ENCODE measurements around the gene GPR22.

The GPR22 gene

DNA sequence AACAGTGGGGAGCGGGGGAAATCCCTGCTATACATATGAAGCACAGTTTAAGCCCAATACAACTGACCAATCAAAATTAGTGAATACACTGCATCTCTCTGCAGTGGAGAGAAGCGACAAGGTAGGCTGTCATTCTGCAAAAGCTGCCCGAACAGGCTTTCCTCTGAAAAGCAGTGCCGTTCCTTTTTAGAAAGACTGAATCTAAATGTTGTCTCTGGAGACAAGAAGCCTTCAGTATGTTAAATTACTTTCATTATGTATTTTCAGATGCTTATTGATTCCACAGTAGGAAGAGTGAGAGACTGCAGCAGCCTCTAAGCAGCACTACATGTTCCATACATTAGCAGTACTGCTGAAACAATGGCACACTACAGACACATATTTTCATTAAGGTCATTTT, at the start of gene GPR22:
GPR22 (plus strand) TSS at position 129 of the 400 bp plus-strand sequence. CDS start 4,004 bp downstream, outside the sequence.
- intact Hi-C loops (cut with DNase I) = loop anchor here (10.0 kb wide), 1 partner anchor 115 kb away; the partner anchor contains the start of gene BCAP29
- DNase-seq = peak in 4 of 10 donors; percentile 16 to 46 (median 34)

DNA sequence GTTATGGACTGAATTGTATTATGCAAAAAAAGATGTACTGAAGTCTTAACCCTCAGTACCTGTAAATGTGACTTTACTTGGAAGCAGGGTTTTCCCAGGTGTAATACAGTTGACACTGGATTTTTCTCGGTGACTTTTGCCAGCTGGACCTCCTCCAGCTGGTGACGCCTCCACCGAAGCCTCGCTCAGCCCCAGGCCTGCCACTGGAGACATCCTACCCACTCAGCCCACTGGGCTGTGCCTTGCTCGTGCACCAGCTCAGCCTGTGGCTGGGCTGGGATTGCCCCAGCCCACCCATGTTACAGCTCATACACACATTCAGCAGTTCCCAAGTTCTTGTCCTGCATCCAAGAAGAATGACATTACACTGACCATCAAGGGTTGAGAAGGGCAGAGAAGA, 42.4 kb upstream of the GPR22 start:
- intact Hi-C loops (cut with DNase I) = no loop called here
- peak in 1 of 10 donors; percentile 67 for DNase-seq

GRCh38 chr7:107428642-107429041, 41.2 kb upstream of the GPR22 start:
- no peak for DNase-seq
- intact Hi-C loops (cut with DNase I) = no loop called here

- intact Hi-C loops (cut with DNase I) = no loop called here
Measured at GRCh38 chr7:107430057-107430456, 39.8 kb upstream of the GPR22 start.

DNA sequence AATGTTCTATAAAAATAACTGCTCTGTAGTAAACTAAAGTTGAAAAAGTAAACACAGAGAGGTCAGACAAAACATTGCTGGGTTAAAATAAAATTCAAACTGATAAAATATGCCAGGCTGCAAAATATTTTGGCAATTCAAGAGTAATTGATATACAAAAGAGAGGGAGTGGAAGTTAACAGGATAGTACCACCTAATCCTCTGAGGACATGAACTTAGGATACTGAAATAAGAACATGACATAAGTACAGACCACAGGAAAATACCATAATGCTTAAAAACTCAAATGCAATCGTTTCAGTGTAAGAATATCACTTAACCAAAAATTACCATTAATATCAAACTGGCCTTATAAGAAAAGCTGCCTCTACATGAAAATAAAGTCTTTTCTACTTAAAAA, 37.6 kb upstream of the GPR22 start:
- intact Hi-C loops (cut with DNase I) = no loop called here
- no peak for DNase-seq

More at GRCh38 chr7:107430057-107430456, 39.8 kb upstream of the GPR22 start:
- no peak for DNase-seq

DNA sequence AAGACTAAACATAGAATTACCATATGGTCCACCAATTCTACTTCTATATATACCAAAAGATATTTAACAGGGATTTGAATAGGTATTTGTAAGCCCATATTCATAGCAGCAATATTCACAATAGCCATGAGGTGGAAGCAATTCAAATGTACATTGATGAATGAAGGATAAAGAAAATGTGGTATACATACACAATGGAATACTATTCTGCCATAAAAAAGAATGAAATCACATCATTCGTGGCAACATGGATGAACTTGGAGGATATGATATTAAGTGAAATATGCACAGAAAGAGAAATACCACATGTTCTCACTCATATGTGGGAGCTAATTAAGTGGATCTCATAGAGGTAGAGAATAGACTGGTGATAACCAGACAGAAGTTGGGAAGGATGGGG, 34.1 kb upstream of the GPR22 start:
- intact Hi-C loops (cut with DNase I) = no loop called here
- DNase-seq = no peak

- intact Hi-C loops (cut with DNase I) = no loop called here
- no peak for DNase-seq
Measured at GRCh38 chr7:107439025-107439424, 30.8 kb upstream of the GPR22 start.

- intact Hi-C loops (cut with DNase I) = no loop called here
- DNase-seq = no peak
Measured at GRCh38 chr7:107441581-107442422, 28.1 kb upstream of the GPR22 start.

- no peak for DNase-seq
- intact Hi-C loops (cut with DNase I) = no loop called here
Measured at GRCh38 chr7:107442678-107443077, 27.2 kb upstream of the GPR22 start.

DNA sequence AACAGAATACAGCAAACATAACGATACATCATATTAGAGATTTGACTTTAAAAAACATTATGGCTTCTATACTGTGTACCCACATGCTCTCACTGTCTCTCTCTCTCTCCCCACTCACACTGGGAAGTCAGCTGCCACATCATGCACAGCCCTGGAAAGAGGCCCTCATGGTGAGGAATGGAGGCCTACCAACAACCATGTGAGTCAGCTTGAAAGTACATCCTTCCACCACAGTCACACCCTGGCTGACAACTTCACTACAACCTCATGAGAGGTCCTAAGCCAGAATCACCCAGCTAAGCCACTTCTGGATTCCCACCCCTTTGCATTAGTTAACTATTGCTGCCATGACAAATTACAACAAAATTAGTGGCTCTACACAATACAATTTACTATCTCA, 23.3 kb upstream of the GPR22 start:
- intact Hi-C loops (cut with DNase I) = no loop called here
- no peak for DNase-seq

DNA sequence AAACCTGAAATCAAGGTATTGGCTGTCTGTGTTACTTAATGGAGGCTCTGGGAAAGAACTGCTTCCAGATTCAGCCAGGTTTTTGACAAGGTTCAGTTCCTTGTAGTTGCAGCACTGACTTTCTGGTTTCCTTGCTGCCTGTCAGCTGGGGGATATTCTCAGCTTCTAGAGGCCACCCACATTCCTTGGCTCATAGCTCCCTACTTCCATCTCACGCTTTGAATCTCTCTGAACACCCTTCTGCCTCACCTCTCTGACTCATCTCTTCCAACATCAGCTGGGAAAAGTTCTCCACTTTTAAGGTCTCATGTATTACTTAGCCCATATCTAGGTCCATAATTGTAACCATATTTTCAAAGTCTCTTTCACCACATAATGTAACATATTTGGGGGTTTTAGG, 22.9 kb upstream of the GPR22 start:
- peak in 1 of 10 donors; percentile 15 for DNase-seq
- intact Hi-C loops (cut with DNase I) = no loop called here

DNA sequence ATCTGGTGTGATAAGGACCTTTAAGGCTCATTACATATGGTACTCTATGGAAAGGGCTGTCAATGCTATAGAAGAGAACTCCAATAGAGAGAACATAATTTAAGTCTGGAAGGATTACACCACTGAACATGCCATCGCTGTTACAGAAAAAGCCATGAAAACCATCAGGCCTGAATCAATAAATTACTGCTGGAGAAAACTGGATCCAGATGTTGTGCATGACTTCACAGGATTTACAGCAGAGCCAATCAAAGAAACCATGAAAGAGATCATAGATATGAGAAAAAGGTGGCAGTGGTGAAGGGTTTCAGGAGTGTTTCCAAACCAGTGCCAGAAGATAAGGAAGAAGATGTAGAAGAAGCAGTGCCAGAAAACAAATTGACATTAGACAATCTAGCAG, 18.9 kb upstream of the GPR22 start:
- intact Hi-C loops (cut with DNase I) = no loop called here
- no peak for DNase-seq

GRCh38 chr7:107453388-107453787, 16.5 kb upstream of the GPR22 start:
- DNase-seq = no peak
- intact Hi-C loops (cut with DNase I) = no loop called here

- intact Hi-C loops (cut with DNase I) = loop anchor here (2.0 kb wide), 1 partner anchor 263 kb away; no protein-coding TSS in a partner anchor
- no peak for DNase-seq
Measured at GRCh38 chr7:107461938-107462533, 7.8 kb upstream of the GPR22 start.

- DNase-seq = peak; percentile 19 to 93 (median 55)
- intact Hi-C loops (cut with DNase I) = loop anchor here (2.0 kb wide), 2 partner anchors 261 to 411 kb away; no protein-coding TSS in a partner anchor
Measured at GRCh38 chr7:107463139-107464078, 6.4 kb upstream of the GPR22 start.

DNA sequence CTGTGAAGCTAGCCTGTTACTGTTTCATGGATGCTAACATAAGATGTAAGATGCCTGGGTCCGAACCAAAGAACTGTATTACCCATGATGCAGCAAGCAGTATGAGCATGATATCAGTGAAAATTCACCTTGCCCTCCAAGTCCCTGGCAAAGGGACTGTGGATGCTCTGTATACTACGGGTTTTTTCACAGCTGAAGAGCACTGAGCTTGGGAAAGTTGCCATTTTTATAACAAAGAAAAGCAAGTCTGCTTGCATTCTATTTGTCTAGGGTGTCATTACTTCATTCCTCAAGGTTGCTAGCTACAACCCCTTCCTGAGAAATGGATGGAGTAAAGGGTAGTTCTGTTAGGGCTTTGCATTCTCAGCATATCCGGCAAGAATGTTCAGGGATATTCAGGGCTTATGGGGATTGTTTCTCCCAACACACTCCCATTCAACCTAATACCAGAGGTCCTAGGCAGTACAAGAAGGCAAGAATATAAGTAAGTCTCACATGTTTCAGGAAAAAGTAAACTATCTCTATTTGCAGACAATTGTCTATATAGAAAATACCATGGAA, 5.1 kb upstream of the GPR22 start:
- DNase-seq = no peak
- intact Hi-C loops (cut with DNase I) = loop anchor here (2.0 kb wide), 1 partner anchor 410 kb away; no protein-coding TSS in a partner anchor

GRCh38 chr7:107467972-107468371, 1.9 kb upstream of the GPR22 start:
- intact Hi-C loops (cut with DNase I) = no loop called here
- no peak for DNase-seq

GRCh38 chr7:107468824-107469223, 1.0 kb upstream of the GPR22 start:
- intact Hi-C loops (cut with DNase I) = no loop called here
- DNase-seq = no peak

- no peak for DNase-seq
- intact Hi-C loops (cut with DNase I) = loop anchor here (10.0 kb wide), 1 partner anchor 113 kb away; the partner anchor contains the start of gene BCAP29
Measured at GRCh38 chr7:107471292-107472070, 1.6 kb downstream of the GPR22 start.
